D721Med (cell line): Measurements from ENCODE around the gene TSPAN5.

Experiments used
- DNase-seq: peaks from one replicate; pipeline ENCODE4 v3.0.0; 2011; ENCODE audit warnings: low spot score; ENCODE audit not compliant: insufficient read length
- FAIRE-seq: peaks from 2 replicates; lab custom pipeline; 2011; peaks lifted over from hg19 to GRCh38; lab: Jason Lieb, UNC
- CTCF ChIP-seq: IDR thresholded peaks from 2 replicates; pipeline ENCODE4 v1.5.1; 2012; ENCODE audit warnings: mild to moderate bottlenecking, control low read depth; ENCODE audit not compliant: insufficient read depth; ENCODE audit errors: missing control alignments

The TSPAN5 gene

DNA sequence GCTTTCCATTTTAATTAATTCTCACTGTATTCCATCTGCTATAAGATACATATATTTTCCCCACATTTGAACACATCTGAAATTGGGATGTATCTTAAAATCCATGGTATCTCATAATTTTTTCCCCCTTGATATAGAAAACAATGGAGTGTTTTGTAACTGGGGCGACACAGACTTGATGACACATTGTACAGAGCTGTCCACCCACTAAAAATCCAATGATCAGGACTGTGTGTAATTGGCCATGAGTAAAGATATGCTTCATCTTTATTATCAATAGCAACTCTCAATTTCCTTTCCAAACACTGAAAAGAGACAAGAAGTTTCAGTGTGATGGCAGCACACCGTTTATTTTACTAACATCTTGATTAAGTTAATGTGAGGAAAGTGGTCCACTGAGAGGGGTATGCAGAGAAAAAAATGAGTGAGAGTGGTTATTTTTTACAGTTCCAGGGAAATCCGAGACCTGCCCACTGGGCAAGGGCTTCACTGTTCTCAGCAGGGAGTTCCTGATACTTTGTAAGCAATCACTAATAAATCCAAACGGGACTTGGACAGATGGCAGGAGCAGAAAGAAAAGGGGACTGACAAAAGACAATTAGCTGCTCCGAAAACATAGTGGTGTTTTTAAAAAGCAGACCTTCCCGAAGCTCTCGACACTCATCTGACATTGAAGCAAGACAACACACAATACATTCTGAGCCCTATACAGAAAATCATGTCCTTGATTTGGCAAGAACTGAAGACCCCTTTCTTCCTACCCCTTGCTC lies 149.4 kb downstream of the TSPAN5 start:
- DNase-seq (no peak), FAIRE-seq (no peak)

GRCh38 chr4:98508248-98508647 lies 150.2 kb downstream of the TSPAN5 start:
- DNase-seq (no peak), FAIRE-seq (no peak)
- no peak for TF ChIP-seq CTCF

More for the DNA sequence above, 149.4 kb downstream of the TSPAN5 start:
- no peak for TF ChIP-seq CTCF

DNA sequence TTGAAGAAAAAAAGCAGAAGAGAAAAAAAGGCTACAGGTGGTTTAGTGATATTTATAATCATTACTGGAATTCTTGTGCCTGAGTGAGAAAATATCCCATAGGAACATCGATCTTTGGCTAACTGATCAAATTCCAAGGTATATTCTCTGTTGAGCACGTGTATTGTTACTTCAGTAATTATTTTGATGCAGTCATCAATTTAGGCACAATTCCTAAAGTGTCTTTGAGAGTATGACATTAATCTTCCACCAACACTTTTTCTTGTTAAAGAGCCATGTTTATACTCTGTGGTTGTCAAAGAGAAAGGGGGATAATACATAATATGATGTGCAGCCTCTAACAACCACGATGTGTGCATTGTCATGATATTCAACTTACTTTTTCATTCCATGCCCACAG lies 151.1 kb downstream of the TSPAN5 start:
- no peak for TF ChIP-seq CTCF

DNA sequence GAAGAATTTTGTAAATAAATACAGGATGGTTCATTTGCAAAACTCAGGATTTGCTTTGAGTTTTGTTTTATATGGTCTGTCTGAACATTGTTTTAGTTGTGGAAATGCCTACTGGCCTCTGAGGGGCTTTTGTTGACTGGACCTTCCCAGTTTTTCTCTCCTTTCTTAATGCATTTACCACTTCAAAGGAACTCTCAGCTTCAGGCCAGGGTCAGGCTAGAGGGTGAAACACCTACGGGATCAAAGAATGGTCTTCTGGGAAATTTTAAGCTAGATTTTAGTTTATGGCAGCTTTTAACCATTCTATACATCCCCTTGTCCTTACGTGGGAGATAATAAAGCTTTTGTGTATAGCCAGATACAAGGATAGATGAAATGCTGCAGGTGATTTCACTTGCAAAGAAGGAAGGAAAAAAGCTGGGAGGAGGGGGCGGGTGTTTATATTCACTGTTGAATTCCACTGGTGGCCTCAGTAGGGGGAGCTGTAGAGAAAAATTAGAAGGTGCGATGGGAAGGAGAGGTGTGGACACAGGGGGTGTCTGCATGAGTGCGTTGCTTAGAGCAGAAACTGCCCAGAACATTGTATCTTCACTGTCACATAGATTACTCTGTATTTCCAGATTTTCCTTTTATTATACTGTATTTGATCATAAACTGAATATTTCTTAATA lies 151.8 kb downstream of the TSPAN5 start:
- TF ChIP-seq CTCF: peak; percentile 40
- DNase-seq (no peak), FAIRE-seq (no peak)

More for the DNA sequence above, 151.1 kb downstream of the TSPAN5 start:
- FAIRE-seq (no peak), DNase-seq (no peak)

DNA sequence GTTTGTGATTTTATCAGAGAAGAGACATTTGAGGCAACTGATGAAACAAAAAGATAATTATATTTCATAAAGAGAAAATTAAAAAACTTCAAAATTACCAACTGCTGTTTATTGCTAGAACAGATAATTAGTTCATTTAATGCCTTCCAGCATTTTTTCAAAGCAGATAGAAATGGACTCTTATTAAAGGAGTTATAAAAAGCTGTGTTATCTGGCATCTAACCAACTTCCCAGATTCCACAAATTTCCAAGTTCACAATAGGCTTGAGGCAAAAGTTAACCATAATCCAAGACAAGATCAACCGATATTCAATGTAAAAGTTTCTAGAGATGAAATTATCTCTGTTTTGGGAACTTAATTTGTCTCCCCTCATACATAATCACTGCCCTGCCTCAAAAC lies 152.4 kb downstream of the TSPAN5 start:
- TF ChIP-seq CTCF: no peak
- FAIRE-seq: no peak

GRCh38 chr4:98504091-98504490 lies 154.3 kb downstream of the TSPAN5 start:
- TF ChIP-seq CTCF: no peak
- DNase-seq (no peak), FAIRE-seq (no peak)

More for the DNA sequence above, 152.4 kb downstream of the TSPAN5 start:
- DNase-seq: no peak

GRCh38 chr4:98503676-98504075 lies 154.7 kb downstream of the TSPAN5 start:
- no peak for DNase-seq

More at GRCh38 chr4:98503676-98504075, 154.7 kb downstream of the TSPAN5 start:
- TF ChIP-seq CTCF: no peak
- no peak for FAIRE-seq
